Heart left ventricle (tissue), 13 donors: Measurements from ENCODE around the gene F8.

ENCODE experiments used
- CTCF ChIP-seq, 12 donors: fragments of 200-600 bp; sonication (generic) in 4 of 12; IDR thresholded peaks; one replicate each; pipeline versions ENCODE4 v1.5.0 to v1.8.0; 2018 to 2022; ENCODE audit warnings: antibody characterized with exemption in 12 of 12, mild to moderate bottlenecking in 5 of 12
- POLR2A ChIP-seq, 2 donors: fragments of 450-650 bp; IDR thresholded peaks; one replicate each; pipeline ENCODE4 v1.6.1; 2017; ENCODE audit warnings: antibody characterized with exemption in 2 of 2, mild to moderate bottlenecking in 2 of 2, moderate library complexity in 2 of 2
- donor health status: ischemic (EF 13 %, LVEDD 7.1; RV severe dilation, severe dysfunction).
- donor health status: DM: no; HTN: yes; CAD: no.
- donor health status: DM: no; HTN: no; CAD: no.
- donor health status: ischemic (EF 25% LVEDD 6.9; RV normal size, moderate dysfunction).
- donor health status: ischemic (EF 25% LVEDD 5.7; RV mildly dilated, moderate dysfunction).
- donor health status: ischemic (EF 35%, LVEDD 5.7; RV mildly dilated, moderate dysfunction).
- donor health status: nonischemic (EF 11% LVEDD 7.7; RV severe dilation, severe dysfunction).
- donor health status: DM: yes; HTN: yes; CAD: no.
- donor health status: PGD.
- donor health status: ischemic (EF 29% LVEDD 5.4; RV normal size, mild dysfunction).
- donor health status: nonischemic (EF 23%, LVEDD 6.1; RV moderate dilation, normal function).

- TF ChIP-seq CTCF (IDR thresholded peaks at IDR 0.05) (no peak), POLR2A (IDR thresholded peaks at IDR 0.05) (peak in 1 of 2 donors; percentile 64)
Observed at GRCh38 chrX:154804957-154805695, 217.4 kb downstream of the F8 start, which contains the start of gene MPP1.
